Activated CD4-positive, alpha-beta T cell treated with anti-CD3 and anti-CD28 coated beads, Interleukin-2, amount 50 U/mL, for 1 hour (primary cell): ENCODE data around the gene PCYT1A.

Experiments
- DNase-seq: peaks from one replicate; pipeline ENCODE4 v3.0.0-alpha.2; 2020

Gene PCYT1A

GRCh38 chr3:196235452-196236122 lies 51.9 kb downstream of the PCYT1A start:
- no peak for DNase-seq

DNA sequence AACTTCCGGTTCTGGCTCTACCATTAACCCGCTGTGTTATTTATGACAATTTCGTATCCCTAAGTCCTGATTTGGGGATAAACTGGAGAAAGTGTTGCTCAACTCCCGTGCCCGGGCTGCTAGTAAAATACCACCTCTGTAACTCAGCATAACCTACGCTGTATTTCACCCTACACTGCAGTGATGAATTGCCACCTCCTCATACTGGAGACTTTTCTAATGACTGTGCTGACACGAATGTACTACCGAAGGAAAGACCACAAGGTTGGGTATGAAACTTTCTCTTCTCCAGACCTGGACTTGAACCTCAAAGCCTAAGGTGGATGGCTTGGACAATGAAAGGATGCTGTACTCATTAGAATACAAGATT lies 54.7 kb downstream of the PCYT1A start:
- no peak for DNase-seq

GRCh38 chr3:196232154-196232881 lies 55.2 kb downstream of the PCYT1A start:
- DNase-seq: no peak

DNA sequence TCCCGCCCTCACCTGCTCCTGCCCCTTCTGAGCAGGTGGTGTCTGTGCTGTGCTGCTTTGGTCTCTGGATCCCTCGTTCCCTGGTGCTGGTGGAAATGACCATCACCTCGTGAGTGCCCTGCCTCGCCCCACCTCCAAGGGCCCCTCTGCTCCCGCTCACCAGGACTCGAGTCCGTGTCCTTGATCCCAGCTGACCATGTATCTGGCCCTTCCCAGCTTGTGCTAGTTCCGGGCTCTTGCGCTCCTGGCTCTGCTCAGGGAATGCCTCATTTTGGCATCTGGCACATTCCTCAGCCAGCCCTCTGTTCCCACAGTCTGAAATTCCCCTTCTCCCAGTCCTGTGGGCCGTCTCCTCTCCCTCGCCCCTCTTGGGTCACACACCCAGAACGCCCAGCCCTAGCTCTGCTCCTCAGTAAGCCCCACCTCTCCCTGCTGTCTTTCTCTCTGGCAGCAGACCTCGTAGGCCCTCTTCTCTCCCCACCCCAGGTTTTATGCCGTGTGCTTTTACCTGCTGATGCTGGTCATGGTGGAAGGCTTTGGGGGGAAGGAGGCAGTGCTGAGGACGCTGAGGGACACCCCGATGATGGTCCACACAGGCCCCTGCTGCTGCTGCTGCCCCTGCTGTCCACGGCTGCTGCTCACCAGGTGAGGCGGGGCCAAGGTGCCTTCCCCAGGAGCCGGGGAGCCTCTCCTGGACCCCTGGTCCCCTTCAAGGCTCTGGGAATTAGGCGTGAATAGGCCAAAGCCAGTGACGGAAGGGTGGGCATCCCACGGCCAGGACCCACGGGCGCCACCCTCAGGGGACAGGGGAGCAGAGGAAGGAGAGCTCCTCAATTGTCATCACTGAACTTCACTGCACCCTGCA lies 59.7 kb downstream of the PCYT1A start:
- DNase-seq: no peak

DNA sequence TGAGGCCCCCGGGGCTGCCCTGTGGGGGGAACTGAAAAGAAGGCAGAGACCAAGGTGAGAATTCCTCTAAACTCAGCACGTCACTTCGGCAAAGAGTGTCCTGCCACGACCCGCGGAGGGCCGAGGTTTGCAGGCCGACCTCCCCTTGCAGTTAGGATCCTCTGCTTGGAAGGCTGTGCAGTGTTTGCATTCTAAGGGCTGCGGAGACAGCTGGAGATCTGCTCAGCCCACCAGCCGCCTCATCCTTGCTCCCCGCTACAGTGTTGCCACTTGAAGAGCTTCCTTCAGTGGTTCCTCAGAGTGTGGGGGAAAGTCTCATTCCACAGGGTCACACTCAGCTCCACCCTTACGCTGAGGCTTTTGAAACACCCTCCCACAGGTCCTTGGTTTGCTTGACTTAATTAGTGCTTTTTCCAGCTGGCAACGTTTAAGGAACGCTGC lies 60.4 kb downstream of the PCYT1A start:
- no peak for DNase-seq

DNA sequence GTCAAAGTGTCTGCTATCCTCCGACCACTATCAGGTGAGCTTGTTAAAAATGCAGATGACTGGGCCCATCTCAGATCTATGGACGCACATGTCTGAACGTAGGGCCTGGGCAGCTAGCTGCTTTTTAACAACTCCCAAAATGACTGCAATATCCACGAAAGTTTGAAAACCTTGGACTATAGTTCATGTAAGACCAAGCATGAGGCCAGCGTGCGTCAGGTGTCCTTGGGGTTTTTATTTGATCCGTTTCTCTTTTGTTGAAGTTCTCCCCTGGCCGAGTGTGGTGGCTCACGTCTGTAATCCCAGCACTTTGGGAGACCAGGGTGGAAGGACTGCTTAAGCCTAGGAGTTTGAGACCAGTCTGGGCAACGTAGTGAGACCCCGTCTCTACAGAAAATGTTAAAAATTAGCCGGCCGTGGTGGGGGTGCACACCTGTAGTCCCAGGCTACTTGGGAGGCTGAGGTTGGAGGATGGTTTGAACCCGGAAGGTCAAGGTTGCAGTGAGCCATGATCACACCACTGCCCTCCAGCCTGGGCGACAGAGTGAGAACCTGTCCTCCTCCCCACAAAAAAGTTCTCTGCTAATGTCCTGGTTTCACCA lies 61.7 kb downstream of the PCYT1A start:
- no peak for DNase-seq

GRCh38 chr3:196225086-196225485 lies 62.4 kb downstream of the PCYT1A start:
- DNase-seq: no peak

DNA sequence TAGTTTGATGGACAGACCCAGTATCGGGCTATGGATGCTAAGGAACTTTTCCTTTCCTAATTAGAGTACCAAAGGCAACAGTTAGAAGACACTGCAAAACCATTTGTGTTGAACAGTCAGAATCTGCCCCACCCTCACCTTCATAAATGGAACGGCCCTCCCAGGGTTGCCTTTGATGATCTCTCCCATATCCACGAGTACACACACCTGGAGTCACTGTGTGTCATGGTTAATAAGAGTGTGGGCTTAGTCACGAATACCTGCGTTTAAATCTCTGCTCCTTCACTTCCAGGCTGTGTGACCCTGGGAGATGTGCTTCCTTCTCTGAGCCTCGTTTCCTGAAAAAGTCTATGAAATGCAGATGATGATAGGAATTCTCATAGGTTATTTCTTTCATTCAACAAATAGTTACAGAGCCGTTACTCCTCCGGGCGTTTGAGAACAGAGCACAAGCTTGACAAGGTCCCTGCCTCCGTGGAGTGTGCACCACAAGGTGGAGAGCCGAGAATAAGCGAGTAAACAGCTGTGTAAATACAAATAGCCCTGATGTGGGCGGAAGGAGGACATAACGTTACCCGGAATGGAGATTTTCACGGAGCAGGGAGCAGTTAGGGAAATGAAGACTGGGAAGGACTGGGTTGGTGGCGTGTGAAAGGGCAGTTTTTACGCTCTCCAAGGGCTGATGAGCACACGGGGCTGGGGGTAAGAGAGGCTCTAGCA lies 64.5 kb downstream of the PCYT1A start:
- no peak for DNase-seq

DNA sequence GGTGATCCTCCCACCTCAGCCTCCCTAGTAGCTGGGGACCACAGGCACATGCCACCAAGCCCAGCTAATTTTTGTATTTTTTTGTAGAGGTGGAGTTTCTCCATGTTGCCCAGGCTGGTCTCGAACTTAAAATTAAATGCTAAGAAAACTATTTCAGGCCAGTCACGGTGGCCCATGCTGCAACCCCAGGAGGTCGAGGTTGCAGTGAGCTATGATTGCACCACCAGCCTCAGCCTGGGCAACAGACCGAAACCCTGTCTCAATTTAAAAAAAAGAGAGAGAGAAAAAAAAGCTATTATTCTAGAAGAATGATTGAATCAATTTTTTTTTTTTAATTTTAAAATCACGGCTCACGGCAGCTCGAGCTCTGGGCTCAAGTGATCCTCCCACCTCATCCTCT lies 66.5 kb downstream of the PCYT1A start:
- no peak for DNase-seq

- DNase-seq: no peak
Observed at GRCh38 chr3:196220587-196220986, 66.9 kb downstream of the PCYT1A start.

DNA sequence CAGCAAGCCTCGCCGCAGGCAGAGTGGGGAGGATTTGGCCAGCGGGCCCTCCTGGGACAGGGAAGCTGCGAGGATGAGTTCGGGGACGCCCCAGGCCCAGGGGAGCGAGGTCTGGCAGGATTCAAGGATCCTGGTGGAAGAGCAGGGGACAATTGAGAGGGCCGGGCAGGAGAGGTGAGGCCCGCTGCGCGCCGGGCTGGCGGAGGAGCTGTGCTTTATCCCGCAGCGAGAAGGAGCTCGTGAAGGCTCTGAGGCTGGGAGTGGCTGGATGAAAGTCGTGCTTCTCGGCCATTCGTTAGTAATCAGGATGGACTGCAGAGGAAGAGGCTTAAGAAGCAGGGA lies 67.6 kb downstream of the PCYT1A start:
- no peak for DNase-seq

GRCh38 chr3:196219194-196219969 lies 68.1 kb downstream of the PCYT1A start:
- peak; percentile 68 for DNase-seq

GRCh38 chr3:196218155-196218712 lies 69.3 kb downstream of the PCYT1A start:
- no peak for DNase-seq

- no peak for DNase-seq
Observed at GRCh38 chr3:196217307-196218154, 70.0 kb downstream of the PCYT1A start.

- no peak for DNase-seq
Observed at GRCh38 chr3:196216681-196217211, 70.8 kb downstream of the PCYT1A start.

DNA sequence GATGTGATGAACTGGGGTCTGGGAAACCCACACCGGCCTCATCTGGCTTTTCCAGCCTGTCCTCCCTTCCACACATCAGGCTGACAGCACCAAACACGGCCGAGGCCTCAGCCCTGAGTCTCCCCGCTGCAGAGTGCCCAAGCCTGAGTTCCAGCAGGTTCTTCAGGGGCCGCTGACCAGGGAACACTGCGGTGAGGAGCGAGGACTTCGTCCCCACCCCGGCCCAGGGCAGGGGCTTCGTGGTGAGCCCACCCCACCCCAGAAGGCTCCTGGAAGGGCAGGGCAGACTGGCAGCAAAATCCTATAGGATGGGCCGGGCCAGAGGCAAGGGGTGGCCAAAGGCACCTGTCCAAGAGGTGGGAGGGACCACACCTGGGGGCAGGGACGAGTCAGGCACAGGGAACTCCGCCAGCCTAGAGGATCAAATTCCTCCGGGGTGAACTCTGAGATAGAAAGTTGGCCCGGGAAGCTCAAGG lies 71.4 kb downstream of the PCYT1A start, which contains the start of gene SLC51A:
Gene SLC51A (plus strand): TSS at position 446 of the 476 bp plus-strand sequence. CDS start 179 bp downstream, outside the sequence.
- DNase-seq: no peak

GRCh38 chr3:196215493-196216020 lies 72.0 kb downstream of the PCYT1A start:
- no peak for DNase-seq

GRCh38 chr3:196214783-196215441 lies 72.6 kb downstream of the PCYT1A start:
- no peak for DNase-seq
